Measurements from ENCODE around the gene INPPL1.

DNA sequence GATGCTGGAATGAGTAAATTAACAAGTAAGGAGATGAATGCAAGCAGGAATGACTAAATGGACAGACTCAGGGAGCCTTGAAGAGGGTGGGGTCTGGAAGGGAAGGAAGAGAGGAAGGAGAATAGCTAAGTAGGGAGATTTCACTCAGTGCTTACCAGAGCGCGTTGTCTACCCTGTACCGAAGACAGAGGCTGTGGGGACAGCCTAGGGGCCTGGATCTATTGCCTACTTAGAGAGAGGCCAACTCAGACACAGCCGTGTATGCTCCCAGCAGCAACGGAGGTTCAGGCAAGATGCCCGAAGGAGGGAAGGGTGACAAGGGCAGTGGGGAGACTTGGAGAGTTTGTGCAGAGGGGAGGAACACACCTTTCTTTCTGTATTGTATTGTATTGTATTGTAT lies 7.9 kb upstream of the INPPL1 start, which contains the start of gene FOLR2:
- TF ChIP-seq, protein P1, sequence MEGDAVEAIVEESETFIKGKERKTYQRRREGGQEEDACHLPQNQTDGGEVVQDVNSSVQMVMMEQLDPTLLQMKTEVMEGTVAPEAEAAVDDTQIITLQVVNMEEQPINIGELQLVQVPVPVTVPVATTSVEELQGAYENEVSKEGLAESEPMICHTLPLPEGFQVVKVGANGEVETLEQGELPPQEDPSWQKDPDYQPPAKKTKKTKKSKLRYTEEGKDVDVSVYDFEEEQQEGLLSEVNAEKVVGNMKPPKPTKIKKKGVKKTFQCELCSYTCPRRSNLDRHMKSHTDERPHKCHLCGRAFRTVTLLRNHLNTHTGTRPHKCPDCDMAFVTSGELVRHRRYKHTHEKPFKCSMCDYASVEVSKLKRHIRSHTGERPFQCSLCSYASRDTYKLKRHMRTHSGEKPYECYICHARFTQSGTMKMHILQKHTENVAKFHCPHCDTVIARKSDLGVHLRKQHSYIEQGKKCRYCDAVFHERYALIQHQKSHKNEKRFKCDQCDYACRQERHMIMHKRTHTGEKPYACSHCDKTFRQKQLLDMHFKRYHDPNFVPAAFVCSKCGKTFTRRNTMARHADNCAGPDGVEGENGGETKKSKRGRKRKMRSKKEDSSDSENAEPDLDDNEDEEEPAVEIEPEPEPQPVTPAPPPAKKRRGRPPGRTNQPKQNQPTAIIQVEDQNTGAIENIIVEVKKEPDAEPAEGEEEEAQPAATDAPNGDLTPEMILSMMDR (IDR thresholded peaks at IDR 0.05), result no peak
- TF ChIP-seq POLR2A (IDR thresholded peaks at IDR 0.05) (no peak), EP300 (IDR thresholded peaks at IDR 0.05) (no peak)

Measured in sigmoid colon (tissue), 4 donors.